ENCODE measurements around the gene PHF1. TPM values are rescaled to one million over a fixed set of nuclear protein-coding genes. Genes with fewer than 3 reads are reported as not detected.
A peak's percentile ranks its signal among the peaks of the same experiment; 100 is the strongest.

PHF1 gene
- total and polyA plus RNA-seq, 2 donors (not counting 1 experiment from before 2014, with no cell fraction given), result 198 to 365 TPM

DNA sequence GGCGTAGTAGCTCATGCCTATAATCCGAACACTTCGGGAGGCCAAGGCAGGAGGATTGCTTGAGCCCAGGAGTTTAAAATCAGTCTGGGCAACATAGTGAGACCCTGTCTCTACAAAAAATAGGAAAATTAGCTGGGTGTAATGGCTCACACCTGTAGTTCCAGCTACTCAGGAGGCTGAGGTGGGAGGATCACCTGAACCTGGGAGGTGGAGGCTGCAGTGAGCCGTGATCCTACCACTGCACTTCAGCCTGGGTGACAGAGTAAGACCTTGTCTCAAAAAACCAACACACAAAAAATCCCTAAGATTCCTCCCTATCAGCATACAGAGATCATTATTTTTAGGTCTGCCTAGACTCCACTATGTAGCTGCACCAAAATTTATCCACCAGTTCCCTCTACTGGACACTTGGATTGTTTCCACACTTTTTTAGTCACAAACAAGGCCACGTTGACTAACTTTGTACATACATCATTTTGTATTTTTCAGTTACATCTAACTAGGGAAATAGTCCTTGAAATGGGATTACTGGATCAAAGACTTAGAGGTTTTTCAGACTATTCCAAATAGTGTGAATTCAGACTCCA, 3.6 kb upstream of the PHF1 start:
- Mint-ChIP-seq H3K9me3 (ENCODE audit: insufficient read depth) (no peaks in the 10 kb centered on the region), H3K4me3 (no peak overlapping the region), H3K4me1 (peaks cover 19% of the 10 kb centered on the region), H3K27ac (no peak overlapping the region), H3K27me3 (no peaks in the 10 kb centered on the region)
- H3K9me3 ChIP-seq (ENCODE audit: control extremely low read depth in 1 of 3, control insufficient read depth in 2 of 3, insufficient read depth in 1 of 3, low read length in 2 of 3), result no peaks in the 10 kb centered on the region
- no peak overlapping the region for H3K4me3 ChIP-seq (ENCODE audit: control extremely low read depth in 1 of 5, extremely low read depth in 1 of 5, insufficient read depth in 1 of 5, low read depth in 2 of 5, low read length in 4 of 5)
- ATAC-seq (ENCODE audit: low read depth) (no peak), DNase-seq (peak; percentile 39)
- 94% methylated on average over 3 of the region's 5 CpGs for WGBS (ENCODE audit: insufficient coverage)
- peaks cover 0 to 2% of the 10 kb centered on the region in 2 experiments for H3K36me3 ChIP-seq (replicated peaks in 1 of 2; ENCODE audit: control extremely low read depth in 1 of 2, control insufficient read depth in 1 of 2, extremely low read depth in 1 of 2, insufficient read depth in 2 of 2, low read length in 1 of 2)
- H3K9ac ChIP-seq (ENCODE audit: low read length), result no peak overlapping the region
- no peak for TF ChIP-seq EZH2 (IDR thresholded peaks at IDR 0.05; ENCODE audit: borderline replicate concordance, insufficient read depth, low read depth, low read length, poor library complexity, severe bottlenecking)
- TF ChIP-seq, protein P1, sequence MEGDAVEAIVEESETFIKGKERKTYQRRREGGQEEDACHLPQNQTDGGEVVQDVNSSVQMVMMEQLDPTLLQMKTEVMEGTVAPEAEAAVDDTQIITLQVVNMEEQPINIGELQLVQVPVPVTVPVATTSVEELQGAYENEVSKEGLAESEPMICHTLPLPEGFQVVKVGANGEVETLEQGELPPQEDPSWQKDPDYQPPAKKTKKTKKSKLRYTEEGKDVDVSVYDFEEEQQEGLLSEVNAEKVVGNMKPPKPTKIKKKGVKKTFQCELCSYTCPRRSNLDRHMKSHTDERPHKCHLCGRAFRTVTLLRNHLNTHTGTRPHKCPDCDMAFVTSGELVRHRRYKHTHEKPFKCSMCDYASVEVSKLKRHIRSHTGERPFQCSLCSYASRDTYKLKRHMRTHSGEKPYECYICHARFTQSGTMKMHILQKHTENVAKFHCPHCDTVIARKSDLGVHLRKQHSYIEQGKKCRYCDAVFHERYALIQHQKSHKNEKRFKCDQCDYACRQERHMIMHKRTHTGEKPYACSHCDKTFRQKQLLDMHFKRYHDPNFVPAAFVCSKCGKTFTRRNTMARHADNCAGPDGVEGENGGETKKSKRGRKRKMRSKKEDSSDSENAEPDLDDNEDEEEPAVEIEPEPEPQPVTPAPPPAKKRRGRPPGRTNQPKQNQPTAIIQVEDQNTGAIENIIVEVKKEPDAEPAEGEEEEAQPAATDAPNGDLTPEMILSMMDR (IDR thresholded peaks at IDR 0.05), result no peak
- no peak overlapping the region for H3K27ac ChIP-seq (ENCODE audit: low read length in 2 of 2)
- intact Hi-C loops (cut with micrococcal nuclease), result no loop called here
- H3K4me2 ChIP-seq (replicated peaks; ENCODE audit: low read depth, low read length, poor library complexity, severe bottlenecking), result no peak overlapping the region
- ChIA-PET POLR2A (interaction anchor here (0.6 kb wide), 1 partner anchor 506 kb away, joined by 5 read pairs; no protein-coding TSS in a partner anchor), CTCF (interaction anchor here (0.9 kb wide), 1 partner anchor 16 kb away, joined by 3 read pairs; no protein-coding TSS in a partner anchor)
- H3K4me1 ChIP-seq (ENCODE audit: control insufficient read depth in 2 of 2, insufficient read depth in 2 of 2, low read length in 2 of 2), result peaks cover 14 to 23% of the 10 kb centered on the region in 2 donors
- H2AFZ ChIP-seq (ENCODE audit: insufficient read depth, low read depth, low read length, poor library complexity, severe bottlenecking), result no peak overlapping the region
- H4K20me1 ChIP-seq (ENCODE audit: control insufficient read depth, insufficient read depth, low read length, poor library complexity, severe bottlenecking), result peaks cover 2% of the 10 kb centered on the region
- peaks cover 16% of the 10 kb centered on the region for H3K79me2 ChIP-seq (ENCODE audit: control insufficient read depth, insufficient read depth, low read length)
- H3K27me3 ChIP-seq (replicated peaks in 1 of 4; ENCODE audit: control extremely low read depth in 1 of 4, control insufficient read depth in 3 of 4, insufficient read depth in 4 of 4, low read length in 3 of 4), result no peaks in the 10 kb centered on the region

Measured in B cell (primary cell).